Neural crest cell (in vitro differentiated cells): Measurements from ENCODE around the gene B3GAT3. TPM values are rescaled to one million over a fixed set of nuclear protein-coding genes. Genes with fewer than 3 reads are reported as not detected.
"Not testable (repeated sequence)": the region's sequence is repeated elsewhere in the genome, so short reads cannot be mapped to it uniquely, and the experiment has no call there.

Source experiments
- DNase-seq: peaks from one replicate; pipeline ENCODE4 v3.0.0; 2021; ENCODE audit warnings: low read depth, mixed read lengths, low spot score
- H3K27ac Mint-ChIP-seq: one replicate; pipeline ENCODE4 v1.8.0; 2021; ENCODE audit warnings: mild to moderate bottlenecking, mixed read lengths; ENCODE audit not compliant: unreplicated experiment
- H3K27me3 Mint-ChIP-seq: 2 replicates; pipeline ENCODE4 v1.8.0; 2021; ENCODE audit warnings: low read depth, mild to moderate bottlenecking, mixed read lengths
- H3K36me3 Mint-ChIP-seq: 2 replicates; pipeline ENCODE4 v1.8.0; 2021; ENCODE audit warnings: low read depth, mild to moderate bottlenecking, mixed read lengths
- H3K4me1 Mint-ChIP-seq: 2 replicates; pipeline ENCODE4 v1.8.0; 2021; ENCODE audit warnings: mixed read lengths
- H3K4me3 Mint-ChIP-seq: one replicate; pipeline ENCODE4 v1.8.0; 2021; ENCODE audit warnings: mild to moderate bottlenecking, mixed read lengths
- H3K9me3 Mint-ChIP-seq: 2 replicates; pipeline ENCODE4 v1.8.0; 2021; ENCODE audit warnings: mixed read lengths
- total RNA-seq: library from RNA; stranded (reverse); gene quantifications from 2 replicates; pipeline ENCODE4 v1.2.1, GENCODE V29; 2021
- TF ChIP-seq, protein P1 (sequence below): fragments of 200-600 bp; sonication (generic); conservative IDR thresholded peaks from 2 replicates; pipeline ENCODE4 v1.5.0; 2021; ENCODE audit warnings: antibody characterized with exemption, mild to moderate bottlenecking

B3GAT3 gene
- total RNA-seq, 1 donor from 2014 or later: 57.4 TPM

DNA sequence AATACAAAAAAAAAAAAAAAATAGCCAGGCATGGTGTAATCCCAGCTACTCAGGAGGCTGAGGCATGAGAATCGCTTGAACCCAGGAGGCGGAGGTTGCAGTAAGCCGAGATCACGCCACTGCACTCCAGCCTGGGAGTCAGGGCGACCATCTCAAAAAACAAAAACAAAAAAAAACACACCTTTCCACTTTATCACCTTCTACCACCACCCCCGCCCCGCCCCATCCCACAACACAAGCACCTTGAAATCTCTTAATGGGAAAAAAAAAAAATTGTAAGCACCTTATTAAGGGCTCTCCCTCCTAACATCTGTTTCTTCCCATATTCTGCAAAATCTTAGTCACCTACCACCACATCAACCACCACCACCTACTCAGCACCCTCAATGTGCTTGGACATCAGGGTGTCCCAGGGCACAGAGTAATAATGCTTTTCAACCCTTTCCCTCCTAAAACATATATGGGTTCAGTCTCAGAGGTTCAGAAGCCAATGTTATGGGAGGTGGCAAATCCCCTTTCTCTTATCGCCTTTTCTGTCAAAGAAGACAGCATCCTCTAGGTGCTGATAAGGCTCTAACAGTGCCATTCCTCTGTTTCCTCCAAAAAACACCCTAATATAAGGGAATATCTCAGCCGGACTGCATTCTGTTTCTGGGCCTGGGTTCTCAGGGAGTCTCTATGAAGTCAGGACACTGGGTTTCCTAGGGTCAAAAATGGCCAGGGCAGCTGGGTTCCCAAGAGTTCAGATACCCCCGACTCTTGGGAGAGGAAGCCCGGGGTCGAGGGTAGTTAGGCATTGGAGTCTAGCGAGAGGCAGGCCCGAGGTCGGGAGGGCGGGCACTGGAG is 30.6 kb upstream of the B3GAT3 start:
- Mint-ChIP-seq H3K4me1 (peaks cover 14% of the 10 kb centered on the region), H3K9me3 (no peaks in the 10 kb centered on the region), H3K36me3 (no peaks in the 10 kb centered on the region), H3K27ac (peak overlapping the region; percentile 92), H3K4me3 (peak overlapping the region; percentile 96), H3K27me3 (no peaks in the 10 kb centered on the region)
- DNase-seq: no peak
- TF ChIP-seq, protein P1, sequence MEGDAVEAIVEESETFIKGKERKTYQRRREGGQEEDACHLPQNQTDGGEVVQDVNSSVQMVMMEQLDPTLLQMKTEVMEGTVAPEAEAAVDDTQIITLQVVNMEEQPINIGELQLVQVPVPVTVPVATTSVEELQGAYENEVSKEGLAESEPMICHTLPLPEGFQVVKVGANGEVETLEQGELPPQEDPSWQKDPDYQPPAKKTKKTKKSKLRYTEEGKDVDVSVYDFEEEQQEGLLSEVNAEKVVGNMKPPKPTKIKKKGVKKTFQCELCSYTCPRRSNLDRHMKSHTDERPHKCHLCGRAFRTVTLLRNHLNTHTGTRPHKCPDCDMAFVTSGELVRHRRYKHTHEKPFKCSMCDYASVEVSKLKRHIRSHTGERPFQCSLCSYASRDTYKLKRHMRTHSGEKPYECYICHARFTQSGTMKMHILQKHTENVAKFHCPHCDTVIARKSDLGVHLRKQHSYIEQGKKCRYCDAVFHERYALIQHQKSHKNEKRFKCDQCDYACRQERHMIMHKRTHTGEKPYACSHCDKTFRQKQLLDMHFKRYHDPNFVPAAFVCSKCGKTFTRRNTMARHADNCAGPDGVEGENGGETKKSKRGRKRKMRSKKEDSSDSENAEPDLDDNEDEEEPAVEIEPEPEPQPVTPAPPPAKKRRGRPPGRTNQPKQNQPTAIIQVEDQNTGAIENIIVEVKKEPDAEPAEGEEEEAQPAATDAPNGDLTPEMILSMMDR: no peak

DNA sequence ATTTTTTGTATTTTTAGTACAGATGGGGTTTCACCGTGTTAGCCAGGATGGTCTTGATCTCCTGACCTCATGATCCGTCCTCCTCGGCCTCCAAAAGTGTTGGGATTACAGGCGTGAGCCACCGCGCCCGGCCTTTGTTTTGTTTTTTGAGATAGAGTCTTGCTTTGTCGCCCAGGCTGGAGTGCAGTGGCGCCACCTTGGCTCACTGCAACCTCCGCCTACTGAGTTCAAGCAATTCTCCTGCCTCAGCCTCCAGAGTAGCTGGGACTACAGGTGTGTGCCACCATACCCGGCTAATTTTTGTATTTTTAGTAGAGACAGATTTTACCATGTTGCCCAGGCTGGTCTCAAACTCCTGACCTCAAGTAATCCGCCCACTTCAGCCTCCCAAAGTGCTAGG is 28.5 kb upstream of the B3GAT3 start:
- H3K27ac Mint-ChIP-seq, H3K4me3 Mint-ChIP-seq, H3K36me3 Mint-ChIP-seq, DNase-seq, H3K9me3 Mint-ChIP-seq, H3K27me3 Mint-ChIP-seq: not testable (repeated sequence)
- peaks cover 27% of the 10 kb centered on the region for H3K4me1 Mint-ChIP-seq

- no peaks in the 10 kb centered on the region for H3K9me3 Mint-ChIP-seq
- DNase-seq: no peak
- TF ChIP-seq, protein P1: no peak
- H3K27me3 Mint-ChIP-seq: peaks cover 3% of the 10 kb centered on the region
- no peak overlapping the region for H3K27ac Mint-ChIP-seq
- H3K4me3 Mint-ChIP-seq: peak overlapping the region; percentile 51
- peaks cover 2% of the 10 kb centered on the region for H3K36me3 Mint-ChIP-seq
- H3K4me1 Mint-ChIP-seq: peaks cover 32% of the 10 kb centered on the region
Observed at GRCh38 chr11:62649486-62649885, 27.7 kb upstream of the B3GAT3 start.

DNA sequence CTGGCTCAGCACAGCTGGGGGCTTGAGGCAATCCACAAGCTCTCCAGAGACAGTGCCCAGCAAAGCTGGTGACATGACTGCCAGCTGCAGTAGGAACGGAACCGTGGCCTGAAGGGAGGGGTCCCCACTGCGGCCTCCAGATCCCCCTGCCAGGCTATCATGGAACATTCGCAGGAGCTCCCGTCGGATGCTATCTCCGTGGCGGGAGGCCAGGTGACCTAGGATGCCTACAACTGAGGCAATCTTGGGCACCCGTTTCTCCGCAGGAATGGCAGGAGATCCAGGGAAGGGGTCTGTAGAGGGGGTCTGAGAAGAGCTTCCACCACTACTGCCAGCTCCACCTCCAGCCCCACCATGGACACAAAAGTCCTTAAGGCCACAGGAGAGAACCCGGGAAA is 27.2 kb upstream of the B3GAT3 start:
- Mint-ChIP-seq H3K27ac (no peak overlapping the region), H3K4me1 (peaks cover 32% of the 10 kb centered on the region), H3K4me3 (peak overlapping the region; percentile 51), H3K27me3 (peaks cover 3% of the 10 kb centered on the region), H3K36me3 (peaks cover 2% of the 10 kb centered on the region), H3K9me3 (no peaks in the 10 kb centered on the region)
- DNase-seq: no peak
- TF ChIP-seq, protein P1: no peak

- H3K4me1 Mint-ChIP-seq: peaks cover 28% of the 10 kb centered on the region
- H3K27ac Mint-ChIP-seq: no peak overlapping the region
- DNase-seq: no peak
- peaks cover 3% of the 10 kb centered on the region for H3K27me3 Mint-ChIP-seq
- H3K9me3 Mint-ChIP-seq: no peaks in the 10 kb centered on the region
- TF ChIP-seq, protein P1: no peak
- peaks cover 2% of the 10 kb centered on the region for H3K36me3 Mint-ChIP-seq
- H3K4me3 Mint-ChIP-seq: no peak overlapping the region
Observed at GRCh38 chr11:62648185-62648966, 26.6 kb upstream of the B3GAT3 start.

DNA sequence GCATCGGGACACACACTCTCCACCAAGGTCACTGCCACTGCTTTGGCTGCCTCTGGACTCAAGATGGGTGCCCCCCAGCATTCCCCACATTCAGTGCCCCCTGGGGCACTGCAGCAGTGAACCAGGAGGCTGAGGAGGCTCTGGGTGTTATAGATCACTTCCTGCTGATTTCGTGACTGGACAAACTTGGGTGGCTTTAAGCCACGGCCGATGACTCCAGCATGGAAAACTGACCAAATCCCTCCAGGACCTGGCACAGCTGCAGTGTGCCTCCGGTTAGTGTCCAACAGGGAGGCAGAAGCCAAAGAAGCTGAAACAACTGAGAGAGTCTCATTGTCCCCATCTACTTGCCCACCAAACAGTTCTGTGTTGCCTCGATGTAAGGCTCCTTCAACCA is 25.8 kb upstream of the B3GAT3 start:
- Mint-ChIP-seq H3K36me3 (peaks cover 2% of the 10 kb centered on the region), H3K27me3 (peaks cover 3% of the 10 kb centered on the region), H3K4me1 (peaks cover 23% of the 10 kb centered on the region), H3K4me3 (no peak overlapping the region), H3K9me3 (no peaks in the 10 kb centered on the region), H3K27ac (no peak overlapping the region)
- no peak for DNase-seq
- TF ChIP-seq, protein P1: no peak
